Central memory CD4-positive, alpha-beta T cell (primary cell): ENCODE results near the gene LIN9.
"Not testable (repeated sequence)": the region's sequence is repeated elsewhere in the genome, so short reads cannot be mapped to it uniquely, and the experiment has no call there.

Source experiments
- DNase-seq: peaks from one replicate; pipeline ENCODE4 v3.0.0; 2022

The LIN9 gene

DNA sequence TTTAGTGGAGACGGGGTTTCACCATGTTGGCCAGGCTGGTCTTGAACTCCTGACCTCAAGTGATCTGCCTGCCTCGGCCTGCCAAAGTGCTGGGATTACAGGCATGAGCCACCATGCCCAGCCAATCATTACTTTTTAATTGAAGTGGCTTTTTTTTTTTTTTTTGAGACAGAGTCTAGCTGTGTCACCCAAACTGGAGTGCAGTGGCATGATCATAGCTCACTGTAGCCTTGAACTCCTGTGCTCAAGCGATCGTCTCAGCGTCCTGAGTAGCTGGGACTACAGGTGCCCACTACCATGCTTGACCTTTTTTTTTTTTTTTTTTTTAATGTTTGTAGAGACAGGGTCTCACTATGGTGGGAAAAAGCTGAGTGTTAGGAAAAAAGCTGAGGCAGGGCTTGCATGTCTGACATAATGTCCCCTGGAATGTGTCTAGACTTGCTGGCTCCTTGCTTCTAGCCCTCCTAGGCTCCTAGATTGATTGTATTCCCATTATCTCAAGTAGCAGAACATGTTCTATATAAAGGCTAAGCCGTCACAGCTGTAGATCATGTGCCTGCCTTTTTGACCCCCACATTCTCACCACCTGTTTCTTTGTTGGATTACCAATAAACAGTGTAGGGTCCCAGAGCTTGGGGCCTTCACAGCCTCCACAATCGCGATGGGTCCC is 36.6 kb downstream of the LIN9 start:
- not testable (repeated sequence) for DNase-seq

DNA sequence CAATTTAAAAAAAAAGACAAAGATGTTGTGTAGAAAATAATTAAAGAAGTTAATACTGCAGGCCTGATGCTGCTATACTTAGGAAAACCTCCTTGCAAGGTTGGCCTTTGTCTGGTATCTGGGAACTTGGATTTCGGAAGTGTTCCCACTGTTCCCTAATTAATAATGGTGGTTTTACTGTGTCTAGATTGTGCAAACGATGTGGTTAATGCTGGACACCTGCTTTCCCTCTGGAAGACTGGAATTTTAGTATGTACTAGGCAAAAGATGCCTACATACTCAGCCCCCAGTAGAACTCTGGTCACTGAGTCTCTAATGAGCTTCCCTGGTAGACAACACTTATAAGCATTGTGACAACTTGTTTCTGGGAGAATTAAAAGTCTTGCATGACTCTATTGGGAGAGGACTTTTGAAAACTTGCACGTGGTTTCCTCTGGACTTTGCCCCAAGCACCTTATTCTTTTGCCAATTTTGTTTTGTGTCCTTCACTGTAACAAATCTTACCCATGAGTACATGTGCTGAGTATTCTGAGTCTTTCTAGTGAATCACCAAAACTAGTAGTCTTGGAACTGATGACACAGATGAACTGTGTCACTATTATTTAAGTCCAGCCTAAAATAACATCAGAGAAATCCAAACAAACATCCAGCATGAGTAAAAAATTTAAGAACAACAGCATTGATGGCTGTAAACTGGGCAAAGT is 40.4 kb downstream of the LIN9 start:
- DNase-seq = no peak

DNA sequence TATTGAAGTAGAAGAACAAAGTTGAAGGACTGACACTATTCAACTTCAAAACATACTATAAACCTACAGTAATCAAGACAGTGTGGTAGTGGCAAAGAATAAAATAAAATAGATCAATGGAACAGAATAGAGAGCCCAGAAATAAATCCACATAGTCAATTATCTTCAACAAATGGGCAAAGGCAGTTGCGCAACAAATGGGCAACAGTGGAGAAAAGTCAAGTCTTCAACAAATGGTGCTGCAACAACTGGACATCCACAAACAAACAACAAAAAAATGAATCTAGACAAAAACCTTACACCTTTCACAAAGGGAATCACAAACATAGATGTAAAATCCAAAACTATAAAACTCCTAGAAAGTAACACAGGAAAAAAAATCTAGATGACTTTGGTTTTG is 47.1 kb downstream of the LIN9 start:
- no peak for DNase-seq

DNA sequence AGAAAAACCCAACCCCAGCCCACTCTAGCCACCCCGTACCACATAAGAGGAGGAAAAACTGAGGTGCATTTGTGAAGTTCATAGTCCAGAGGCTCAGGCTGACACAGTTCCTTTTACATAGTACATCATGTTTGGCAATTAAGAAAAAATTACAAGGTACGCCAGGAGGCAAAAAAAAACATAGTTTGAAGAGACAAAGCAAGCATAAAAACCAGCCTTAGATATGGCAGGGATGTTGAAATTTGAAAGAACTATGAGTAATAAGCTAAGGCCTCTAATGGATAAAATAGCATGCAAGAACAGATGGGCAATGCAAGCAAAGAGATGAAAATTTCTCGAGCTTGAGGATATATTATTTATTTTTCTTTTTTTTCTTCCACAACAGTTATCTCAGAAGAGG is 53.6 kb downstream of the LIN9 start:
- no peak for DNase-seq

DNA sequence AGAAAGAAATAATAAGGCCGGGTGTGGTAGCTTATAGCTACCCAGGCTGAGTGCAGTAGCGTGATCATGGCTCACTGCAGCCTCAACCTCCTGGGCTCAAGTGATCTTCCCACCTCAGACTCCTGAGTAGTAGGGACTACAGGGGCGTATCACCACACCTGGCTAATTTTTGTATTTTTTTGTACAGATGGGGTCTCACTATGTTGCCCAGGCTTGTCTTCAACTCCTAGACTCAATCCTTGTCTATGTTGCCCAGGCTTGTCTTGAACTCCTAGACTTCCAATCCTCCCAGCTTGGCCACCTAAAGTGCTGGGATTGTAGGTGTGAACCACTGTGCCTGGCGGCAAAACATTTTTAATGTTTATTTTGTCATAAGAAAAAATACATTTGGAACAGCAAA is 55.0 kb downstream of the LIN9 start:
- DNase-seq = no peak

DNA sequence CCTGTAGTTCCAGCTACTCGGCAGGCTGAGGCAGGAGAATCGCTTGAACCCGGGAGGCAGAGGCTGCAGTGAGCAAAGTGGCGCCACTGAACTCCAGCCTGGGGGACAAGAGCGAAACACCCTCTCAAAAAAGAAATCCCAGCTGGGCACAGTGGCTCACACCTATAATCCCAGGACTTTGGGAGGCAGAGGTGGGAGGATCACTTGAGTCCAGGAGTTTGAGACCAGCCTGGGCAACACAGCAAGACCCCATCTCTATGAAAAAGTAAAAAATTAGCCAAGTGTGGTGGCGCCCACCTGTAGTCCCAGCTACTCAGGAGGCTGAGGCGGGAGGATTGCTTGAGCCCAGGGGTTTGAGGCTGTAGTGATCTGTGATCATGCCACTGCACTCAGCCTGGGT is 56.1 kb downstream of the LIN9 start:
- not testable (repeated sequence) for DNase-seq

DNA sequence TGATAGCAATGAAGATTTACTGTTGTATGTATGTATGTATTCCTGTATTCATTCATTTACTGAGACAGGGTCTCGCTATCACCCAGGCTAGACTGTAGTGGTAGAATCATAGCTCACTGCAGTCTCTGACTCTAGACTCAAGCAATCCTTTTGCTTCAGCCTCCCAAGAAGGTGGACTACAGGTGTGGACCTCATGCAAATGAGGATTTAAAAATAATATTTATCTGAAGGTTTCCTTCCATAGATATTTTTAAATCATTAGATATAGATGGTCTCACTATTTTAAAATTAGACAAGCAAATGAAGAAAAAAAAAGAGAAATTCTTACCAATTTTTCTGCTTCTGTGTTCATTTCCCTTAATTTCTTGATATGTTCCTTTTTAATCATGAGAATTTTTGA is 58.5 kb downstream of the LIN9 start:
- DNase-seq = no peak

DNA sequence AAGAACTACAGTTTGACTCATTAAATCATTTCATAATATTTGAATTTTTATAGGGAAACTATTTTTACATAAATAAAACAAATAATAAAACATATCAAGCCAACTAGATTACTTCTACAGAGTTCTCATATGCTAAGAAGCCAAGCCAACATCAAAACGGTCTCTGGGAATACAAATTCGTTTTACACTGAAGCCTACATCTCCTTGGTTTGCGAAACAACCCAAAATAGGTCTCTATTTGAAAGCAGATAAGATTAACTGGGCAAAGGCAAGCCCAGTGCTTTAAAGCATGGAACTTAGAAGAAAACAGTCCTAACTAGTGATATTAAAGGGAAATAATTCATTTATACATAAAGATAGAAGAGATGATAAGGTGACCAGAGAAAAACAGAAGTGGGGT is 60.2 kb downstream of the LIN9 start:
- DNase-seq = no peak

DNA sequence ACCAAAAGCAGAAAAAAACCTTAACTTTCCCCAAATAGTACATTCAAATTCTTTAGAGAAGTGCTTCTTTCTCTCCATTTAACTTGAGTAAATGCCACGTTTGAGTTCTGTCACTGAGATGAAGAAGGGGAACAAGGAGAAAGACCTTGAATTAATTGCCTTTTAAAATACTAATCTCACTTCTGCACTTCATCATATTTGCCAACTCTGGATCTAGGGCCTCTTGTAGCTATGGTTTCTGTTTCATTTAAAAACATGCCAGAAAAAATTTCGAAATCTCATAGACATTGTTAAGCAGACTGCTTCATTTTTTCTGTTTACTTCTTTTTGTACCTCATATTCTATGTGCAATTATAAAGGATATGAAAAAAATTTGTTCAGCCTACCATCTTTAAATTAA is 60.9 kb downstream of the LIN9 start:
- DNase-seq = no peak

DNA sequence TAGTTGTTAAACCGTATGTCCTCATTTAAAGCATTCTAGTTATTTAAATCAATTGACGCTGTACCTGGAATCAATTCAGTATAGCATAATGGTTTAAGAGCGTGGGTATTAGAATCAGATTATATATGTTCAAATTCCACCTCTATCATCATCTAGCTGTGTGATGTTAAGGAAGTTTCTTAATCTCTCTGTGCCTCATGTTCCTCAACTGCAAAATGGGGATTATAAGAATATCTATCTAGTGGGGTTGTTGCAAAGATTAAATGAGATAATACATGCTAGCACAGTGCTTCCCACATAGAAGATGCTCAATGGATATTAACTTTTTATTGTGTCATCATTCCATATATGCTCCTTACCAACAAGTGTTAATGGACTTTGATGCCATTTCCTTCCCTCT is 69.5 kb downstream of the LIN9 start:
- DNase-seq = no peak

DNA sequence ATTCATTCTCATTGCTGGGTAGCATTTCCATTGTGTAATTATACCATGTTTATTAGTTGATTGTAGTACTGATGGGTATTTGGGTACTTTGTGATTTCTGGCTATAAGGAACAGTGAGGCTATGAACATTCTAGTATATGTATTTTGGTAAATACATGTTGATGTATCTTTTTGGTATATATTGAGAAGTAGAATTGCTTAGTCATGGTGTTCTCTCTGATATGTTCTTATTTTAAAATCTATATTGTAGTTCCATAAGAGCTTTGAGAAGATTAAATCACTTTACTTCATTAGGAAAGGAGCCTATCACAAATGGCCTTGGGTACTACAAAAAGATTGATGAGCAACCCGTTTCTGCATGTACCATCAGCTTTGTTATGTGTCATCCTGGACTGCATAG is 72.1 kb downstream of the LIN9 start:
- no peak for DNase-seq

DNA sequence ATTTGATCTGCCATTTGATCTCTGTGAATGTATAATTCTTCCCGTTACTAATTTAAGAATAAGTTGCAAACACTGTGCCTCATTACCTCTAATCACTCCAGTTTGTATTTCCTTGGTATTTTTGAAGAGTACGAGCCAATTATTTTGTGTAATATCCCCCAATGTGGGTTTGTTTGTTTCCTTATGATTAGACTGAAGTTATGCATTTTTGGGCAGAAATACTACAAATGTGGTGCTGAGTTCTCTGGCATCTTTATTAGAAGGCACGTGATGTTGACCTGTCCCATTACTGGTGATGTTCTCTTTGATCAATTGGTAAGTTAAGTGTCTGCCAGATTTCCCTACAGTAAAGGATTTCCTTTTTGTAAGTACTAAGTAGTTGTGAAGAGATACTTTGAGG is 75.2 kb downstream of the LIN9 start:
- DNase-seq = no peak

DNA sequence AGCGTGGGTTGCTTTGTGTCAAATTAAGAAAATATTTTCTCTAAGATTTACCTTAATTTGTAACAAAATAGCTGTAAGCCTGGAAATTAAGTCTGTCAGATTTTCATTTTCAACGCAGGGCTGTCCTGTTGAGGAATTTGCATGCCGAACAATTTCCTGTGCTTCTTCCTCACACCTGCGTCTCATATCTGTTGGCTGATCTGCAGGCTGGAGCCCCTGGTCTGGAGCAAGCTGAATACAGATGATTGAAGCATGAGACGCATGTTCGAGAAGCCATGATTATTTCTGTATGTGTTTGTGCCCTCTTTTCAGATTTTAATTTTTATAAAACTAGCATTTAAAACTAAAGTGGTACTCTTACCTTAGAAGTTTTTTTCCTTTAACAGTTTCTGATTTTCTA is 75.7 kb downstream of the LIN9 start:
- no peak for DNase-seq

DNA sequence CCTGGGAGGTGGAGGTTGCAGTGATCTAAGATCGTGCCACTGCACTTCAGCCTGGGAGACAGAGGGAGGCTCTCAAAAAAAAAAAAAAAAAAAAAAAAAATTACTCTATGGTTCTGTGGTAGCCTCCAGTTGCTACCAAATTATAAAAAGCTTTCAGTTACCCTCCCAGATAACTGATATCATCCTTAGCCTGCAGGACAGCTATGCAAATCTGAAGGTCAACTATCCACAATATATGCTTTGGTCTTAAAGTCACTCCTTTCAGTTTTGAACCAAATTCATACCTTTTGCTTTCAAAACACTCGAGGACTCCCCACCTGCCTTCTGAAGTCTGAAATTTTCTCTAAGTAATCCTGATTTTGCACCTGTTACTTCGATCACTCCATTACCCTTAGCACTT is 82.4 kb downstream of the LIN9 start:
- DNase-seq = no peak

DNA sequence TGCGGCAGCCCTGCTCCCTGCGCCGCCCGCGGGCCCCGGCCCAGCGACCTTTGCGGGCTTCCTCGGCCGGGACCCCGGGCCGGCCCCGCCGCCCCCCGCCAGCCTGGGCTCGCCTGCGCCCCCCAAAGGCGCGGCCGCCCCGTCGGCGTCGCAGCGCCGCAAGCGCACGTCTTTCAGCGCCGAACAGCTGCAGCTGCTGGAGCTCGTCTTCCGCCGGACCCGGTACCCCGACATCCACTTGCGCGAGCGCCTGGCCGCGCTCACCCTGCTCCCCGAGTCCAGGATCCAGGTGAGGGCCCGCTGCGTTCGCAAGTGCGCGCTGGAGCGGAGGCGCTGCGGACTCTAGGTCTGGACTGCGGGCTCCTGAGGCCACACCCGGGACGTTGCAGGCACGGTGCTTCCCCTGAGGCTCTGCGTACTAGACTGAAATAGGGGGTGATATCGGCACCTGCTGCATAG is 85.1 kb downstream of the LIN9 start:
- no peak for DNase-seq

DNA sequence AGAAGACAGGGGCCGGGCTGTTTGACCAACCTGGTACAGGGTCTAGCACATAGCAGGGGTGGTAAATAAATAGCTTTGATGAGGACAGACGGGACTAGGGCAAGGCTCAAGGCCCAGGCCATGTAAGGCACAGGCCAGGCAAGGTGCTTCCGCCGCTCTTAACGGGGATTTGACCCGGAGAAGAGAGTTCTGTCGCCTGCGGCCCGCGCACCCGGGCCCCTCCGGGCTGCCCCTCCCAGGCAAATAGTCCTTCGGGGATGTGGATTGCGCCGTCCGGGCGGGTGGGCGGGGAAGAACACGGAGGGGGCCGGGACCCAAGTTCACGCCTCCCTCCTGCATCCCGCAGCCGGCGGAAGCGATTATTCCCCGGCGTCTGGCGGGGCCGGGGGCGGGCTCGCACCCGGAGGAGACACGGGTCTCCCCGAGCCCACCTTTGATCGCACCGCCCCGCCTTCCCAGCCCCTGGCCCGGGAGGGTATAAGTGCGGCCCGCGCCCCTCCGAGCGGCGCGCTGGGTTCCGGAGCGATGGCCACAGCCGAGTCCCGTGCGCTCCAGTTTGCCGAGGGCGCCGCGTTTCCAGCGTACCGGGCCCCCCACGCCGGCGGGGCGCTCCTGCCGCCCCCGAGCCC is 85.7 kb downstream of the LIN9 start, which contains the start of gene MIXL1:
Gene MIXL1 (plus strand): TSS at position 508 of the 629 bp plus-strand sequence. CDS start 18 bp downstream, at position 526.
- no peak for DNase-seq

DNA sequence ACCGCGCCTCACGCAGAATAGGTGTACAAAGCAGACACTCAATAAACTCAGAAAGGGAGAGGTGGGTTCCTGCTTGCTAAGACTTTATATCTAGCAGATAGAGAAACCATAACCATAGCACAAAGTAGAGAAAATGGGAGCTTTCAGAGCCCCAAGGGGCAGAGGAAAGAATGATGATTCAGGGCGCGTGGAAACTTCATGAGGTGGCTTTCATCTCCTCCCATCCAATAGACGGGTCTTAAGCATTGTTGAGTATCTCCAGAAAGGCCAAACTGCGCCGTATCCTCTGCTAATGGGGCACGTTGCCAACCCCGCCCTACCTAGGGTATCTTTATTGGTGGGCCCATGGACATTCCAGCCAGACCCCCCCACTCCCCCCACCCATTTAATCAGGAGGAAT is 86.3 kb downstream of the LIN9 start:
- DNase-seq = no peak

DNA sequence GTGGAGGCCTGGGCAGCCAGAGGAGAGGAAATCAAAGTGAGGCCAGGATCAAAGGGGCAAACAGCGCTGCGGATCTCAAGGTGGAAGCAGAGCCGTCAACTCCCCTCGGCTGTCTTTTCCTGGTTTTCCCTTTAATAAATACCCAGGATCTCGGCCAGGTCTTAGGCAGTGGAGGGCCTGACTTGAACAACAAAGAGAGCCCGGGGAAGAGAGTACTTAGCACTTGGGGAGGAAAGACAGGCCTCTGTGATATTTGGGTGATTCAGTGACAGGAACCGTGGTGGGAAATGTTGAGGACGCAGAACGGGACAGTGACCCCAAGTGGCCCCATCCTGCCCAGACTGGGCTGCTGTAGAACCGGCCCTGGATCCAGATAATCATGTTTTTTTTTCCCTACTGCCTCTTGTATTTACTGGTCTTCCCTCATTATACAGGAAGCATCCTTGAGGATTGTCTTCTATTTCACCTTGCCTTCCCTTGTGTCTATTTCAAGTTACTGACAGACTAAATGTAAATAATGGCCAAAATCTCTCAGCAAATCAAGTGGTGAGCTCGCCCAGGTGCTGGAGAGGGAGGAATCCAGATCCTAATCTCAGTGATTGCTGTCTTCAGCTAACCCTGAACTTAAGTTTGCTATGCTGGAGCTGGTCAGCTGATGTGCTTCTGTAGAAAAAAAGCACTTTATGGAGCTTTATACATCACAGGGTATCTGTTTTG is 88.3 kb downstream of the LIN9 start:
- no peak for DNase-seq

DNA sequence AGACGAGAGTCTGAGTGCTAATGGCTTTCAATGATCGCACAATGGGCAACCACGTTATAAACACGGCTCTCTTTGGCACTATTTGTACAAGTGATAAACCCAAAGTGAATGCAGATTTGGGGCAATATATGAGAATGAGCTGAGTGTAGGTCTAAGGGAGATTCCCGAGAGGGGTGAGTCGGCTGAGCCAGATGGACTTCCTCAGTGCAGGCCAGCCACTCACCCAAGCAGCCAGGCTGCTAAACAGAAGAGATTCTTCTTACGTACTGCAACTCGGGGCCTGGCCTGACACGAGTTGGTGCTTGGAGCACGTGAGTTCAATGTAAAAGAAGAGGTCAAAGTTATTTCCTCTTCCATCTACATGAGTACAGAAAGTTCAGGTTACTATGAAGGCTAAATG is 91.7 kb downstream of the LIN9 start:
- no peak for DNase-seq

DNA sequence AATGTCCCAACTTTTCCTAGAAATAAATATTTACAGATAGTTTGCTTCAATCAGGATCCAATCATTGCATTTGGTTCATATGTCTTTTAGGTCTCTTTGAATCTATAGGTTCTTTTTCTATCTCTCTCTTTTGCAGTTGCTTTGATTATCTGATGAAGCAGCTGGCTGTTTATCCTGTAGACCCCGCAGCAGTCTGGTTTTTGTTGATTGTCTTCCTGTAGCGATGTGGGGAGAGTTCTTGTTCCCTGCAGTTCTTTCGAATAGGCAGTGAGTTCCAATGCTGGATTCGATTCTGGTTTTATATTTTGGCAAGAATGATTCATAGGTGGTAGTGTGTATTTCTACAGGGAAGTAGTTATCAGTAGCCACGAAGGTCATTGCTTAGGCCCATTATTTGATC is 92.9 kb downstream of the LIN9 start:
- no peak for DNase-seq

DNA sequence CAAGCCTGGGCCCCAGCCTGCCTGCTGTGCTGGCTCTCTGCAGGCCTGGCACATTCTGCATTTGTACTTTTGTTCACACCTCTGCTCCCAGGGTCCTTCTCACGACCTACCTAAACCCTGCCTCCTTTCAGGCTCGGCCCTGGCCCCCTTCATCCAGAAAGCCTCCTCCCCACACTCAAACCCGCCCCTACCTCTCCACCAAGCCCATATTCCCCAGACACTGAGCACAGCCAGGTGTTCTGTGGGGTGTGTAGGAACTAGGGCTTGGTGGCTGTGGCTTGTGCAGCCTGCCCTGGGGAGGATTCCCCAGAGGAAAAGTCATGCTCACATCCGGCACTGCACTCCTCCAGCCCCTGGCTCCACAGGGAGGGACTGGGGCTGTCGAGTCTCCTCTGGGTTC is 93.7 kb downstream of the LIN9 start:
- DNase-seq = no peak

DNA sequence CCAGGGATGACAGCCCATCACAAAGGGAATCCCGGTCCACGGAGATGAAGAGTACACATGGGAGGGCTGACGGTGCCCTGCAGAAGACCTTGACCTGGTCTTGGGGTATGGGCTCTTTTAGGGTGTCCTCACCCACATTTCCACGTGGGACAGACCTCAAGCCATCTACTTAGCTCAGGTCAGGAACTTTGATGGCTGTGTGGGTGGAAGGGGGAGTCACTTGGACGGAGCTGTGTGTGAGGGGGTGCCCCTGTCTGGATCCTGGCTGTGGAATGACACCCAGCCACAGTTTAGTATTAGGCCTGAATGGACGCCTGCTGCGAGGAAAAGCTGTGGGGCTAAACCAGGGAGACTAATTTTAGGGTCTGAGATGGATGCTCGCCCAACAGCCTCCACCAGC is 96.4 kb downstream of the LIN9 start:
- DNase-seq = no peak

DNA sequence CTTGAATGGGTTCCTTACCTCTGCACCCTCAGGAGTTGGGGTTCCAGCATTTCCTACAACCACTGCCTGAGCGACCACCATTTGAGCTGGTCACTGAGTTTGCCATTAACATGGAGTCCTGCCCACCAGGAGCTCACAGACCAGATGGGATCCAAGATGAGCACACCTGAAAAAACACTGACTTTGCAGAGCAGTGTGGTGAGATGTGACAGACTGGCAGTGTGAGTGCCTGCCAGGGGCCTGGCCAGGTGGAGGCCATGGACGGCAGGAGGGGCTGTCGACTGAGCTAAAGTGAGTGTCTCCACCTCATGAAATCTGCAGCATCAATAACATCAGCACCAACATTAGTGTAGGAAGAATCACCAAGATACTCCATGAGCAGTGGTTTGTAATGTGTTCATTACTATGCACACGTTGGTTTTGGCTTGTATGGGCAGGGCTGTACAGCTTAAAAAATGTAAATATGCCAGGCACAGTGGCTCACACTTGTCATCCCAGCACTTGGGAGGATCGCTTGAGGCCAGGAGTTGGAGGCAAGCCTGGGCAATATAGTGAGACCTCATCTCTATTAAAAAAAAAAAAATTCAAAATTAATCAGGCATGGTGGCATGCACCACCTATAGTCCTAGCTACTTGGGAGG is 97.7 kb downstream of the LIN9 start:
- DNase-seq = no peak
